IPS-11a (cell line): ENCODE data around the gene FBXW11.
"Not testable (repeated sequence)": the region's sequence is repeated elsewhere in the genome, so short reads cannot be mapped to it uniquely, and the experiment has no call there.

Source experiments
- H3K4me3 ChIP-seq: one replicate; pipeline ENCODE4 v1.5.1; 2013; ENCODE audit warnings: low read depth, low read length, control low read depth

Gene FBXW11

DNA sequence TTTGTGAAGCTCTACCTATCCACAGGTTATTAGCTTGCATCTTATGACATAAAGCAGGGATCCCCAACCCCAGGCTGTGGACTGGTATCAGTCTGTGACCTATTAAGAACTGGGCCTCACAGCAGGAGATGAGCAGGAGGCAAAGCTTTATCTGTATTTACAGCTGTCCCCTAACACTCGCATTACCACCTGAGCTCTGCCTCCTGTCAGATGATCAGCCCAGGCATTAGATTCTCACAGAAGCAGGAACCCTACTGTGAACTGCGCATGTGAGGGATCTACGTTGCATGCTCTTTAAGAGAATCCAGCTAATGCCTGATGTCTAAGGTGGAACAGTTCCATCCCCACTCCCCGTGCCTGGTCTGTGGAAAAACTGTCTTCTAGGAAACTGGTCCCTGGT, 19.7 kb downstream of the FBXW11 start:
- no peak overlapping the region for H3K4me3 ChIP-seq

DNA sequence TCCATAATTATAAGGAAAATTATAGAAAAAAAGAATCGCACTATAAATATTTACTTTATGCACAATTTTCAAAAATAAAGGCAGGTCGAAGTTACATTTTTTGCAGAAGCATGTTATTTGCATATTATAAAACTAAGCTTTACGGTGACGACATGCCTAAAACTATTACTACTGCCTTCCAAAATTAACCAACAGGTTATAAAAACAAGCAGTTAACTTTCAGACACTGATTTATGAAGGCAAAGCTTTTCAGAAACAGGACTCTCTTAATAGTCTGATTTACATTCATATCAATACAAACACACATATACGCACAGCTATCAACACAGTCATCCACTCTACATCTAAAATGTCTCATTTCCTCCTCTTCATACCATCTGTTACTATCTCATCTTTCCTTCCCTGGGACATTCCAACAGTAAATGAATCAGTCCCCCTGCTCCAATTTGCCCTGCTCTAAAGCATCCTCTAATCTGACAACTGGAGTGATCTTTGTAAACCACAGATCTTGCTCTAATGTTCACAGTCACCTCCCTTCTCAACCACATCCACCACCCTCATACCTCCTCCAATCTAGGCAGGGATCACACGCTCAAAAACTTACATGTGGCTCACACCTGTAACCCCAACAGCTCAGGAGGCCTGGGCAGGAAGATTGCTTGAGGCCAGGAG, 21.6 kb downstream of the FBXW11 start:
- H3K4me3 ChIP-seq: no peak overlapping the region

DNA sequence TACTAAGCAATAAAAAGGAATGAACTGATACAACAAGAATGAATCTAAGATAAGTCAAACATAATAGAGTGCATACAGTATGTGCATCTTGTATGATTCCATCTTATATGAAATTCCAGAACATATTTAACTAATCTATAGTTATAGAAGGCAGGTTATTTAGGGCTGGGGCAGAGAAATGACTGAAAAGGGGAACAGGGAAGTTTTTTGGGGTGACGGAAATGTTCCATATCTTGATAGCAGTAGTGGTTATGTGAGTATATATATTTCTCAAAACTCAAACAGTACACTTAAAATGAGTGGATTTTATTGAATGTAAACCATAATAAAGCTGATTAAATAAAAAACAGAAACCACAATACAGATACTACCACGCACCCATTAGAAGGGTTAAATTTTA, 24.6 kb downstream of the FBXW11 start:
- no peak overlapping the region for H3K4me3 ChIP-seq

DNA sequence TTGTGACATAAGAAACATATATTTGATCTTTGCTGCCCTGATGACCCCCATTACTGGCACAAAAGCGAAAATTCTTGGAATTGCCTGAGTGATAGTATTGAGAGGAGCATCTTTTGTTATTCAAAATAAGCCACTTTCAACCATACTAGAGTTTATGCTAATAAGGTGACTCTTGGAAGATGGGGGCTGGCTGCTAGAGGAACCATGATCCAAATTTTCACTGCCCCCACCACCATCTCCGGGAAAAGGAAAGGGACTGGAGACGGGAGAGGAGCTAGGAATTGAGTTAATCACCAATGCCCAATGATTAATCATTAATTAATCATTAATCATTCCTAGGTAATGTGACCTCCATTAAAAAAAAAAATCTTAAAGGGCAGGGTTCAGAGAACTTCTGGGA, 25.6 kb downstream of the FBXW11 start:
- H3K4me3 ChIP-seq: no peak overlapping the region

DNA sequence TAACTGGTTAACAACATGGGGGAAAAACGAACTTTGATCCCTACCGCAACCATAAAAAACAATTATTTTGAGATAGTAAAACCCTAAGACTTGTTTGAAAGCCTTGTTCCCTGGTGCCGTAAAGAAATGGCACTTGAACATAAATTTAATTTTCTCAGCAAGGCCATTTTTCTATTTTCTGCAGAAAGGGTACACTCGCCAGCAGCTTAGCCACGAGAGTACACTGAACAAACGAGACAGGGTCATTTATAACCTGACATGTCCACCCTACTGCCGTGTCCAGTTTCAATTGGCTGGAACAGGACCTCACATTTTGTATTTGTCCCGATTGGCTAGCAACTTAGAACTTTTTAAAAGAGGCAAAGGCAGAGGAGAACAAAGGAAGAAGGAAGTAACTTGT, 26.8 kb downstream of the FBXW11 start:
- no peak overlapping the region for H3K4me3 ChIP-seq

DNA sequence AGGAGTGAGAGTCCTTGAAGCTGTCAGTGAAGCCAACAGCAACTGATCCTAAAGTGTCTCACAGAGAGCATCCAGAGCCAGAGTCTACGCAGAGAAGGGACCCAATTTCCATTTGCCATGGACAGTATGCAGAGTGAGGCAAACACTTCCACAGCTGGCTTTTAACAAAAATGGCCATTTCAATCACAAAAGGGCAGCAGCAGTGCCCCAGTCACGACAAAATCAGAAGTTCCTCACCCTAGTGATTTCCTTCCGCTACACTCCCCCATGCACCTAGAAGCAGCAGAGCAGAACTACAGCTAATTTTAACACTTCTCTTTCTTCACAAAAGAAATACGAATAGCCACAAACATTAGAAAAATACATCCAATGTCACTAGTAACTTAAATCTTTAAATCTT, 27.9 kb downstream of the FBXW11 start:
- H3K4me3 ChIP-seq: no peak overlapping the region

DNA sequence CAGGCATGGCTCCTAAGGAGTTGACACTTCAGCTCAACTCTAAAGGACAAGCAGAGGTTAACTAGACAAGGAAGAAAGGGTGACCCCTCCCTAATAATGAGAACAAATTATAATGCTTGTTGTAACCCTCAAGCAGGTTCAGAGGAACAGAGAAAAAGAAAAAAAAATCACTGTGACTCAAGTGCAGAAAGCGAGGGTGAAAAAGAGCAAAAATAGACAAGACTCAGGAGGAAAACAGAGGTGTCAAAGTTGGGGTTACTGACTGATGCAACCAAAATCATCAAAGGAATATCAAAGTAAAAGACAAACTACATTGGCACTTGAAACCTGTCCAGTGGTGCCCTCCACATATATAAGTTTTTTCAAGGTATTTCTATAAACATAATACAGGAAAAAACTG, 28.4 kb downstream of the FBXW11 start:
- H3K4me3 ChIP-seq: no peak overlapping the region

DNA sequence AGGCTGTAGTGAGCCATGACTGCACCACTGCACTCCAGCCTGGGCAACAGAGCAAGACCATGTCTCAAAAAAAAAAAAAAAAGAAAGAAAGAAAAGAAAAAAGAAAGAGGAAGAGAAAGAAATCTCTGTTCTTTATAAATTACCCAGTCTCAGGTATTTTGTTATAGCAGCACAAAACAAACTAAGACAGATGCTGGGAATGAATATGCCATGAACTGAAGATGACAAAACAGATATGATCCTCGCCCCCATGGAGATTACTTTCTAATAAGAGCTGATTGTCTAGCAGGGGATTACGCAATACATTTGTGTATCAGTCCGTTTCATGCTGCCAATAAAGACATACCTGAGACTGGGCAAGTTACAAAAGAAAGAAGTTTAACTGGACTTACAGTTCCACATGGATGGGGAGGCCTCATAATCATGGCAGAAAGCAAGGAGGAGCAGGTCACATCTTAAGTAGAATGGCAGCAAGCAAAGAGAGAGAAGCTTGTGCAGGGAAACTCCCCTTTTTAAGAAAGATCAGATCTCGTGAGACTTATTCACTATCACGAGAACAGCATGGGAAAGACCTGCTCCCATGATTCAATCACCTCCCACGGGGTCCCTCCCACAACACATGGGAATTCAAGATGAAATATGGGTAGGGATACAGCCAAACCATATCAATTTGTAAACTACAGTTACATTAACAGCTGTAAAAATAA, 29.0 kb downstream of the FBXW11 start:
- H3K4me3 ChIP-seq: not testable (repeated sequence)

DNA sequence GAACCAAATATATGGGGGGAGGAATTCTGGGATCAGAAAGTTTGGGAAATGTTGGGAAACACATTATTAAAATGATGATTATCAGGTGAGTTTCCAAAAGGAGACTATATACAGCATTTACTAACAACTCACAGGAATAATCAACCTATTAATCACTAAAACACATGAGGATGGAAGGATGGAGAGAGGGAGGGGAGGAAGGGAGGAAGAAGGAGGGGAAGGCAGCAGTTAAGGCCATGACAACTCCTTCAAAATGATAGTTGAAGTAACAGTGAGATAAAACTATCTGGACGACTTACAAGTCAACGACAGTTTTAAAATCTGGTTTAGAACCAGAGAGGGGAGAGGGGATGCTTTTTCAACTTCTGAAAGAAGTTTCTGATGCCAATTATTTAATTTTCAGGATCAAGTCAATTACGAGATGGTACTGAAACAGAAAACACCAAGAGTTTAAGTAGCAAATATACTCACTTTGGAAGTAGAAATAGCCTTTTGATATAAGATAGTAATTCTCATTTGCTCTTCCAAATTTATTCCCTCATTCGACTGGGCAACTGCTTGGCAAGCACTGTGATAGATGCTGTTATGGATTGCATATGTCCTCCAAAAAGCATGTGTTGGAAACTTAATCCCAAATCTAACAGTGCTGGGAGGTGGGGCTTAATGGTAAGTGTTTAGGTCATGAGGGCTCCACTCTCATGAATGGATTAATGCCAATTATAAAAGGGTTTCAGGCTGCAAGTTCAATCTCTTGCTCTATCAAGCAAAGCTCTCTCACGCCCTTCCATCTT, 30.4 kb downstream of the FBXW11 start:
- H3K4me3 ChIP-seq: no peak overlapping the region

DNA sequence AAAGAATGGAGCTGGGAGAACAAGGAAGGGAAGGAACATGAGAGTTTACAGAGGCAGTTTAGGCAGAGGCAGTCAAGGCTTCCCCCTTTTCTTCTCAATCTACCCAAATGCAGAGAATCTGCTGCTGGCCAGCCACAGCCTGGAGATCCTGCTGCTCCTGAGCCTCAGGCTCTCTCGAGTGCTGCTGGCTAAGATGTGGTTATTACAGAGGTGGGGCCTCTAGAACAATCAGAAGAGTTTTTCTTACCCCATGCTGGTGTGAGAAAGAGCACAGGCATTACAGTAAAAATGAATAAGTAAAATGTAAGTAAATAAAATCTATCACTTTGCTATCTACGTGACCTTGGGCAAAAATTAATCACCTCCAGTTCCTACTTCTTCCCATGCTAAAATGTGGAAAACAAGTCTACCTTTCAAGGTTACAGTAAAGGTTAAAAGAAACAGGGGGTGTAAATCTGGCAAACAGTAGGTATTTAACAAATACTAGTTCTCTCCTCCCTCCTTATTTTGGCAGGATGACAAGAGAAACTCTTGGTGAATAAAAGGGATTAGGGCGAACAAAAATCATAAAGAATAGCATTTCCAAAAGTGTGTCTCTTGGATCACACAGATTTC, 31.1 kb downstream of the FBXW11 start:
- H3K4me3 ChIP-seq: no peak overlapping the region

DNA sequence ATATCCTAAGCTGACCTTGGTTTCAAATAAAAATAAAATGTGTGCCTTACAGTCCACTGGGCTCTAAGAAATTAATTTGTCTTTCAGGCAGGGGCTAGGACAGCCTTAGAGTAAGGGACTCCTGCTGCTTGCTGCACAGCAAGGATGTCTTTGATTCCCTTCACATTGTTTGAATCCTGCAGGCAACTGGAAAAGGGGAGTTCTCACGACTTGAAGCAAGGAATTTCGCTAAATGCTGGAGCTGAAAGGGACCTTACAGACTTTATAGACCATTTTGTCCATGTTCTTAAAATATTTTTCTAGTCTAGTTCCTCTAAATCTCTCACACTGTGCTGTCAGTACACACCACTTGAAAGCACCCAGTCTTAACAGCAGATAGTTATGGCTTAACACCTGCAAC, 35.6 kb downstream of the FBXW11 start:
- H3K4me3 ChIP-seq: no peak overlapping the region

DNA sequence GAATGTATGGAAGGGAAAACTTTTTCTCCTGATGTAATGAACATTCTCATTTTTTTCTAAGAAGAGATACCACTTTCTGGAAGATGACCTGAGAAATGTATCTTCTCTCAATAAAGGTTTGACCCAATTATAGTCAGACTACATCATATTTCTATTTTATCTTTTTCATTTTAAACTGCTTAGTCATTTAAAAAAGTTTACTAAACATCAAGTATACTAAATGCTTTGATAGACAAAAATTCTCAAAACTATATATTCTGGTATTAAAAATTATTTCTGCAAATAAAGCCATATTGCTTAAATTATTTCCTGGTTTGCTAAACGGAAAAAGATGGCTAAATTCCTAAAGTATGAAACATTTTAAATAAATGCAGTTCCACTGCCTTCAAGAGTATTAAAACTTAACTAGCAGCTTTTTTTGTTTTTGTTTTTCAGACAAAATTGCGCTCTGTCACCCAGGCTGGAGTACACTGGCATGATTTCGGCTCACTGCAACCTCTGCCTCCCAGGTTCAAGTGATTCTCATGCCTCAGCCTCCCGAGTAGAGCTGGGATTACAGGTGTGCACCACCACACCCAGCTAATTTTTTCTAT, 37.1 kb downstream of the FBXW11 start:
- no peak overlapping the region for H3K4me3 ChIP-seq

DNA sequence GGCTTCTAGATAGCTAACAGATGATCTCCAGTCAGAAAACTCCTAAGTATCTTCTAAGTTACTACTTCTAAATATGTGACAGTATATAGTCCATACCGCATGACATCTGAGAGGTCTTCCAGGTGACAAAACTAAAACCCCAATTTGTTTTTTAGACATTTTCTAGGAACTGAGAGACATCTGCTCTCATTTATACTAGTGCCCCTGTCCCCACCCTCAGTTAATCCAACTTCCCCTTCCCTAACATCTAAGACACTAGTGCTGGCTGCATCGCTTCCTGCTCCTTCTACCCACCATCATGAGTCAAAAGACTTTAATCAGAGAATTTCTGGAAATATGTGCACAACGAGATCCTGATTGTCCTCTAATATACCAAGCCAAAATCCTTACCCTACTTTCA, 37.9 kb downstream of the FBXW11 start:
- no peak overlapping the region for H3K4me3 ChIP-seq

DNA sequence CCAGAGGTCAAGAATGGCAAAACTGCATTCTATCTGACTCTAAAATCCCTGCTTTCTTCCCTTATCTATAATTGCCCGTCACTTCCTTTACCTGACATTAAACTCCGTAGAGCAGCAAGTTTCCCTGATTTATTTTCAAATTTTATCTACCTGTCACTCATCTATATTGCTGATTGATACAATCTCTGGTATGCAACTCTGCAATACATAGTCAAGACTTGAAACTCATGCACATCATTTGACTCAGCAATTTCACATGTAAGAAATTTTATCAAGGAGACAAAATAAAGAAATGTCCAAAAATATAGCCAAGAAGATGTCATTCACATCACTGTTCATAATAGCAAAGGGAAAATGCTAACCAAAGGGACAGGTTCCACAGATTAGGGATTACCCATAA, 39.5 kb downstream of the FBXW11 start:
- no peak overlapping the region for H3K4me3 ChIP-seq

DNA sequence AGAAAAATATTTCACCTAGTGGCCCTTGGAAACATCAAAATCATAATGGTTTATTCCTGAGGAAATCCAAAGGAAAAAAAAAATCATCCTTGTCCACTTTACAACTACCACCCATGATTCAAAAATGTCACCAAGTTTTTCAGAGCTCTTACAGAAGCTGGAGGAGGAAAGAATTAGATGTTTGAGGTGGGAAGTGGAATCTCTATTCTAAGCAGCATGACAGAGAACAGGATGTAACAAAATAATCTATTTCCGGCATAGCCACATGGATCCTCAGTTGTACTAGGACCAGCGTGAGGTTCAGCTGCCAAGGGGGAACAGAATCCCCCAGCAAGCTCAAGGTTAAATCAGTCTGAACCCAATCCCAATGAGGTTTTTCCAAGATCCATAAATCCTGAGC, 40.2 kb downstream of the FBXW11 start:
- no peak overlapping the region for H3K4me3 ChIP-seq

DNA sequence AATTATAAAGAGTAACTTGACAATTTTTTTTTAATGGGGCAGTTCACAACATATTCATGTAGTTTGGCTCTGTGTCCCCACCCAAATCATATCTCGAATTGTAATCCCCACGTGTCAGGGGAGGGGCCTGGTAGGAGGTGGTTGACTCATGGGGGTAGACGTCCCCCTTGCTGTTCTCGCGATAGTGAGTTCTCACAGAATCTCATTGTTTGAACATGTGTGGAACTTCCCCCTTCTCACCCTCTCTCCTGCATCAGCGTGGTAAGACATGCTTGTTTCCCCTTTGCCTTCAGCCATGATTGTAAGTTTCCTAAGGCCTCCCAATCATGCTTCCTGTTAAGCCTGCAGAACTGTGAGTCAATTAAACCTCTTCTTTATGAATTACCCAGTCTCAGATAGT, 40.7 kb downstream of the FBXW11 start:
- H3K4me3 ChIP-seq: no peak overlapping the region

DNA sequence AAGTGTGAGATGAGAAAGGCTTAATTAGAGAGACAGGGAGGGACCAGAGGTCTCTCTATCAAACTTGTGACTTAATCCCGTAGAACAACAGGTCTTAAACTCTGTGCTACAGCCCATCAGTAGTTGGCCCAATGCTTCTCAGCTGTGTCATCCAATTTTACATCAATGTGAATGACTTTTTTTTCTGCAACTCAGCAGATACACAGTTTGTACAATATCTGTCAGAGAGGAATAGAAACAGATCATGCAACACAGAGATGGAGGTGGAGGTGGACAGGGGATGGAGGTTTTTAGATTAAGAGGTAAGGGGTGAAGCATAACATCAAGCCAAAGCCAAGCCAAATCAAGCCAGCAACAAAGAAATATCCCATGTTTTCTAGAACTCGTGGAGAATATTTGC, 43.0 kb downstream of the FBXW11 start:
- no peak overlapping the region for H3K4me3 ChIP-seq

DNA sequence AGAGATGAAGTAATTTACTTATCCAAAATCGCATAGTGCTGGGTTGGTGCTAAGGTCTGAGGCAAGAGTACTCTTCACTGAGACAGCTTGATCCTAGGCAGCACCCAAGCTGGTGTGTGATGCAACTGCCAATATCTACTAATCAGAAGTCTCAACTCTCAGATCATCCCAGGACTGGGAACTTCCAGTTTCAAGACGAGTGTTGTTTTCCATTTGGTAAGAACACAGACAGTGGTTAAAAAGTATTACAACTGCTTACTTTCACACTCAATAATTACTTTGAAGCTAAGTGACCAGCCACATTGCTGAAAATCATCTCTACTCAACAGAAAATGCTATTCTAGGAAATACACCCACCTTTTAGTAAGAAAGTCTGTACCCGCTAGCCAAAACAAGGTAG, 45.3 kb downstream of the FBXW11 start:
- H3K4me3 ChIP-seq: no peak overlapping the region

DNA sequence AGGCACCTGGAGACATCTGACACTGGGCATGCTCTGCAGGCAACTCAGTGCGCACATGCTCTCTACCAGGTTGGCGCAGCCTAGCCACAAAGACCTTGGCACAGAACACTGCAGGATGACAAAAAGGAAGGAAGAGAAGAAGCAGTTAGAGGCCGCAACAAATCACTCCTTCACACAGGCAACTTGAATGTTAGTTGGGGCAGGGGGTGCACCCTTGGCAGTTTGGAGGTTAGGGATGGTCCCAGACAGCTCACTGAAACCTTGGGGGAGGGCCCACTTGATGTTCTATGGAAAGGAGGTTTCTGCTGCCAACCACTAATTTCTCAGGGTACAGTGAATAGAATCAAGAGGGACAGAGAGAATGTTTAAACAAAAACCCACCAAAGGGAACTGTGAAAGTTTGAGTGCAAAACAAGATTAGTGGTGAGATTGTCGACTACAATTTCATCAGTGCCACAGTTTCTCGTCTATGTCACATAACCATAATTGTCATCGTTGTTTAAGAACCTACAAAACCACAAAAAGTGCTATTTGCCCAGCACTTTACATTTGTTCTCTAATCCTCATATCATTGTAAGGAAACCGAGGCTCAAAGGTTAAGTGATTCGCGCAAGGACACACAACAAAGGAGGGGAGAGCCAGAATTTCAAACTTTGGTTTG, 48.7 kb downstream of the FBXW11 start:
- H3K4me3 ChIP-seq: no peak overlapping the region

DNA sequence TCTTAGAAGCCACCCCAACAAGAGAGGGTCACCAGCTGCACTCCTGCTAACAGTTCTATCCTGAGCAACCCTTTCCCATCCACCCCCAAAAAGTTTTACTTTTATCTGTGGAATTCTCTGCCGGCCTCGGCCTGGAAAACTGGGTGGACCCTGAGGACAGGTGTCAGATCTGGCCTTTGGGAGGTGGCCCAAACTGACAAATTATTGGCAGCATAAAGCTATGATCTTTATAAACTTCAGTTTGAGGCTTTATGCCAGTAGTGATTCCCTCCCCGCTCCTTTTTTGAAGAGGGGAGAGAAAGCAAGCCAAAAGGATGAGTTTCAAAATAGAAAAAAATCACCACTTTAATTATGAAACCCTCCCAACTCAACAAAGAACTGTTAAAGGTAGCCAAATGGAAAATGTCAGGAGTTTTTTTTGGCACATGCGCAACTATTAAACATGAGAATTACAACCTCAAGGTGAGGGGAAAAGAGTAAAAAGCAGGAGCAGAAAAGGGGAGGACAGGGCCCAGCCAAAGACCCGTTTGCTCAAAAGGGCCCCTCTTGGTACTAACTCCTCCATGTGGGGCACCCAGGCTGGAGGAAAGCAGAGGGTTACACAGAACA, 49.4 kb downstream of the FBXW11 start:
- H3K4me3 ChIP-seq: no peak overlapping the region
